GM12892 (cell line): ENCODE measurements around the gene LRRC25.

Source experiments
- POLR2A ChIP-seq: IDR thresholded peaks from 2 replicates; pipeline ENCODE4 v1.6.1; 2011; ENCODE audit warnings: low read depth, low read length, control low read depth
- POLR2AphosphoS5 ChIP-seq: IDR thresholded peaks from 2 replicates; pipeline ENCODE4 v1.6.1; 2011; ENCODE audit warnings: low read depth, low read length, control low read depth
- TAF1 ChIP-seq: IDR thresholded peaks from 2 replicates; pipeline ENCODE4 v1.6.1; 2011; ENCODE audit warnings: low read depth, mild to moderate bottlenecking, control low read depth, low read length, borderline replicate concordance

- TF ChIP-seq POLR2AphosphoS5 (no peak), TAF1 (no peak), POLR2A (no peak)
Measured at GRCh38 chr19:18424890-18425514, 27.6 kb upstream of the LRRC25 start.
